Central memory CD8-positive, alpha-beta T cell (primary cell): ENCODE data around the gene ILK.
A peak's percentile ranks its signal among the peaks of the same experiment; 100 is the strongest.

Experiments
- ATAC-seq: fragments of 150-1000 bp; cut with Tn5 transposase; replicated peaks from 2 replicates; pipeline ENCODE4 v1.10.0; 2022; ENCODE audit warnings: mild to moderate bottlenecking, moderate FRiP score, moderate number of reproducible peaks; ENCODE audit not compliant: poor library complexity, severe bottlenecking; ENCODE audit errors: extremely low read depth
- DNase-seq, 2 donors: peaks; one replicate each; pipeline ENCODE4 v3.0.0; 2021; ENCODE audit warnings: low spot score in 2 of 2
- H3K27ac Mint-ChIP-seq: one replicate; pipeline ENCODE4 v1.8.0; 2022; ENCODE audit warnings: low read depth, mild to moderate bottlenecking, moderate library complexity, mixed read lengths
- H3K27me3 Mint-ChIP-seq: one replicate; pipeline ENCODE4 v1.8.0; 2022; ENCODE audit warnings: mixed read lengths
- H3K36me3 Mint-ChIP-seq: one replicate; pipeline ENCODE4 v1.8.0; 2022; ENCODE audit warnings: mild to moderate bottlenecking, moderate library complexity, mixed read lengths; ENCODE audit not compliant: insufficient read depth
- H3K4me1 Mint-ChIP-seq: one replicate; pipeline ENCODE4 v1.8.0; 2022; ENCODE audit warnings: mixed read lengths
- H3K4me3 Mint-ChIP-seq: one replicate; pipeline ENCODE4 v1.8.0; 2022; ENCODE audit warnings: mild to moderate bottlenecking, moderate library complexity, mixed read lengths
- H3K9me3 Mint-ChIP-seq: one replicate; pipeline ENCODE4 v1.8.0; 2022; ENCODE audit warnings: mixed read lengths

ILK gene

GRCh38 chr11:6602096-6602940, 1.3 kb upstream of the ILK start:
- no peaks in the 10 kb centered on the region for H3K27me3 Mint-ChIP-seq
- H3K9me3 Mint-ChIP-seq = no peaks in the 10 kb centered on the region
- H3K4me1 Mint-ChIP-seq = peaks cover 32% of the 10 kb centered on the region
- no peak overlapping the region for H3K27ac Mint-ChIP-seq
- DNase-seq (no peak), ATAC-seq (no peak)
- no peak overlapping the region for H3K4me3 Mint-ChIP-seq
- peaks cover 26% of the 10 kb centered on the region for H3K36me3 Mint-ChIP-seq

GRCh38 chr11:6604081-6604626, 580 bp downstream of the ILK start:
- ATAC-seq (peak; percentile 80), DNase-seq (peak; percentile 40 to 53)
- peaks cover 22% of the 10 kb centered on the region for H3K4me1 Mint-ChIP-seq
- no peaks in the 10 kb centered on the region for H3K9me3 Mint-ChIP-seq
- no peak overlapping the region for H3K4me3 Mint-ChIP-seq
- peaks cover 17% of the 10 kb centered on the region for H3K36me3 Mint-ChIP-seq
- no peak overlapping the region for H3K27ac Mint-ChIP-seq
- no peaks in the 10 kb centered on the region for H3K27me3 Mint-ChIP-seq

DNA sequence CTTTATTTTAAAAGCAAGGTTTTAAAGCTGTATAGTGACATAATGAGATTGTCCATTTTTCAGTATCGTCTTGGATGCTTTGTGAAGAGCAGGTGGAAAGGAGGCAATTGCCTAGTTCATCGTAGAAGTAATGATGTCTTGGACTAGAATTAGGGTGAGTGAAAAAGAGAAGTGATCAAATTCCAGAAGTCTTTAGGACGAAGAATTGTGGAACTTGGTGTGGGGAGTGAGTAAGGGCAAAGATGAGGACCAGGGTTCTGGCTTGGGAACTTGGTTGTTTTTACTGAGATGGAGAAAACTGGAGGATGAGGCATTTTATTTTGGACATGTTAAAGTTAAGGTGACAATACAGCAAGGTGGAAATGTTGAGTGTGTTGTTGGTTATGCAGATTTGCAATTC, 1.2 kb downstream of the ILK start:
- Mint-ChIP-seq H3K27me3 (no peaks in the 10 kb centered on the region), H3K9me3 (no peaks in the 10 kb centered on the region), H3K4me3 (no peak overlapping the region), H3K27ac (no peak overlapping the region), H3K36me3 (peaks cover 23% of the 10 kb centered on the region), H3K4me1 (peaks cover 17% of the 10 kb centered on the region)
- ATAC-seq (no peak), DNase-seq (no peak)

DNA sequence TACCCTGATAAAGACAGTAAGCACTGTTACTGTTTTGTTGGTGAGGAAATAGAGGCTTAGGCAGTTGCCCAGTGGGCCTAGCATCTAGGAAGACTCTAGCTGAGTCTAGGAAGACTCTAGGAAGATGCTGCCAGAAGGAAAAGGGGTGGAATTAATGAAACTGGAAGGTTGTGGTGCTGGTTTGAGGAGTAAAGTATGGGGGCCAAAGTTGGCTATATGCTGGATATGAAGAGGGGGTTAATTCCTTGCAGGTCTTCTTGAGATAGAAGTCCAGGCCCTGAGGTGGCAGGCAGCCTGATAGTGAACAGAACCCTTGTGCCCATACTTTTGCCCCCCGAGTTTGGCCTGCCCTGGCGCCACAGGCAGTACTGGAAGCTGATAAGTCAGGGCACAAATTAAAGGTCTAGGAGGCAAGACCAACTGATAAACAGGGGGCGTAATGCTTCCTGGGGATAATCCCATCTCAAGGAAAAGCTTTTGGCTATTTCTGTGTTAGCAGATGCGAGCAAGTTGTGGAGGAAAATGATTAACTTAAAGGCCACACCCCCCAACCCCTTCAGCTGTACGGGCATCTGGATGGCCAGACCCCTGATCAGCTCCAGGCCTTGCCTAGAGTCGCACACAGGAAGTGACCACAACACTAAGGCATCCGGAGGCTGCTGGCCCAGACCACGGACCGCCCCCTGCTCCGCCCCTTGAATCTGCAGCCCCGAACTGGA, 3.1 kb downstream of the ILK start:
- peak overlapping the region; percentile 82 for H3K27ac Mint-ChIP-seq
- H3K4me1 Mint-ChIP-seq = peaks cover 25% of the 10 kb centered on the region
- no peaks in the 10 kb centered on the region for H3K27me3 Mint-ChIP-seq
- ATAC-seq (no peak), DNase-seq (no peak)
- no peaks in the 10 kb centered on the region for H3K9me3 Mint-ChIP-seq
- H3K4me3 Mint-ChIP-seq = no peak overlapping the region
- peaks cover 23% of the 10 kb centered on the region for H3K36me3 Mint-ChIP-seq

DNA sequence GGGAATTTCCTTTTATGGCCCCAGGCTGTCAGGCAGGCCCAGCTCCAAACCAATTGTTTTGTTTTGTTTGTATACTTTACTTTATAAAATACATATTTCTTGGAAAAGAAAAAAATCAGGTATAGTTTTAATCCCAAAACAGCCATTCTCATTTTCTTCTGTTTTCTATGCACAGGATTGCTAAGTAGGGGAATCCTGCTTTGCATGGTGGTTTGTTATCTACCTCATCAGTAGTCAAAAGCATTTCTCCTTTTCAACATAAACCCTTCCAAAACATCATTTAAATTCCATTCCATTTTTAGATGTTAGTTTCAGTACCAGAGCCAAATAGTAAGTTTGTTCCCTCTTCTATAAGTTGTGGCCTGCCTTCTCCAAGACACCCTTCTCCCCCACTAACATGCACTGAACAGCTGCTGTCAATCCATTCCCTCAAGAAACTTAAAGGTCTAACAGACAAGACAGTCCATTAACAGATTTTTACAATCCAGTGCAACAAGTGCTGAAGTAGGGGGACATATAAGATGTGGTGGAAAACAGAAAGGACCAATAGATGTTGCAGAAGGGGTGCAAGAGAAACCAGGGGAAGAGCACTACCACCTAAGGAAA, 3.7 kb downstream of the ILK start:
- Mint-ChIP-seq H3K4me3 (peak overlapping the region; percentile 5), H3K27ac (peak overlapping the region; percentile 9), H3K4me1 (peaks cover 25% of the 10 kb centered on the region), H3K9me3 (no peaks in the 10 kb centered on the region), H3K27me3 (no peaks in the 10 kb centered on the region), H3K36me3 (peaks cover 23% of the 10 kb centered on the region)
- ATAC-seq = no peak
- DNase-seq = no peak

GRCh38 chr11:6608011-6608410, 4.4 kb downstream of the ILK start:
- Mint-ChIP-seq H3K27ac (no peak overlapping the region), H3K4me3 (no peak overlapping the region), H3K36me3 (peaks cover 23% of the 10 kb centered on the region), H3K4me1 (peaks cover 25% of the 10 kb centered on the region), H3K9me3 (no peaks in the 10 kb centered on the region), H3K27me3 (no peaks in the 10 kb centered on the region)
- ATAC-seq (no peak), DNase-seq (no peak)

DNA sequence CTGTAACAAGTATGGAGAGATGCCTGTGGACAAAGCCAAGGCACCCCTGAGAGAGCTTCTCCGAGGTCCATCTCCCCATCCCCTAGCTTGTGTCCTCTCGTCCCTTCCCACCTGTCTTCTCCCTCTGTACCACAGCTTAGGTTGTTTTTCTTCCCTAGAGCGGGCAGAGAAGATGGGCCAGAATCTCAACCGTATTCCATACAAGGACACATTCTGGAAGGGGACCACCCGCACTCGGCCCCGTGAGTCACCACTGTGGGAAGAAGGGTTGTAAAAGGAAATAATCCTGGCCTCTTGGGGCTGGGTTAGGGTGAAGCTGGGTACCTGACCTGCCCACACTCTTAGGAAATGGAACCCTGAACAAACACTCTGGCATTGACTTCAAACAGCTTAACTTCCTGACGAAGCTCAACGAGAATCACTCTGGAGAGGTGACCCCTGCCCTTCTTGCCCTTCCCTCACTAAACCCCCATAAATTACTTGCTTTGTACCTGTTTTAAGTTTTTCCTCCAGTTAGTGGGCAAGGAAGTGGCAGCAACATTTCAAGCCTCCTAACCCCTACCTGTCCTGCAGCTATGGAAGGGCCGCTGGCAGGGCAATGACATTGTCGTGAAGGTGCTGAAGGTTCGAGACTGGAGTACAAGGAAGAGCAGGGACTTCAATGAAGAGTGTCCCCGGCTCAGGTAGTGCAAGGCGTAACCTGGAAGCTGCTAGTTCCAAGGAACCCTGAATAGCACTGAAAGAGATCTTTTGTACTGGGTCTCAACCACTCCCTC, 5.3 kb downstream of the ILK start:
- ATAC-seq (no peak), DNase-seq (no peak)
- Mint-ChIP-seq H3K36me3 (peaks cover 23% of the 10 kb centered on the region), H3K27ac (no peak overlapping the region), H3K4me3 (no peak overlapping the region), H3K9me3 (no peaks in the 10 kb centered on the region), H3K4me1 (peaks cover 25% of the 10 kb centered on the region), H3K27me3 (no peaks in the 10 kb centered on the region)

DNA sequence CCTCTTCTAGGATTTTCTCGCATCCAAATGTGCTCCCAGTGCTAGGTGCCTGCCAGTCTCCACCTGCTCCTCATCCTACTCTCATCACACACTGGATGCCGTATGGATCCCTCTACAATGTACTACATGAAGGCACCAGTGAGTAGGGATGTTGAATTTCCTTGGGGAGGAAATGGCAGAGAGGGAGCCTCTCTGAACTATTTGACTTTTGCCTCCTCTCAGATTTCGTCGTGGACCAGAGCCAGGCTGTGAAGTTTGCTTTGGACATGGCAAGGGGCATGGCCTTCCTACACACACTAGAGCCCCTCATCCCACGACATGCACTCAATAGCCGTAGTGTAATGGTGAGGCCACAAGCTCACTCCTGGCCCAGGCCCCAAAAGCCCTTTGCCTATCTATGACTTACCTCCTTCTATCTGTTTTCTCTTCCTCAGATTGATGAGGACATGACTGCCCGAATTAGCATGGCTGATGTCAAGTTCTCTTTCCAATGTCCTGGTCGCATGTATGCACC, 6.0 kb downstream of the ILK start:
- no peaks in the 10 kb centered on the region for H3K27me3 Mint-ChIP-seq
- ATAC-seq = no peak
- H3K4me3 Mint-ChIP-seq = no peak overlapping the region
- DNase-seq = no peak
- H3K4me1 Mint-ChIP-seq = peaks cover 25% of the 10 kb centered on the region
- no peak overlapping the region for H3K27ac Mint-ChIP-seq
- peaks cover 23% of the 10 kb centered on the region for H3K36me3 Mint-ChIP-seq
- no peaks in the 10 kb centered on the region for H3K9me3 Mint-ChIP-seq

GRCh38 chr11:6610591-6610990, 7.0 kb downstream of the ILK start:
- Mint-ChIP-seq H3K27me3 (no peaks in the 10 kb centered on the region), H3K27ac (no peak overlapping the region), H3K4me3 (no peak overlapping the region), H3K4me1 (peaks cover 28% of the 10 kb centered on the region), H3K9me3 (no peaks in the 10 kb centered on the region), H3K36me3 (peaks cover 26% of the 10 kb centered on the region)
- DNase-seq = no peak
- ATAC-seq = no peak

DNA sequence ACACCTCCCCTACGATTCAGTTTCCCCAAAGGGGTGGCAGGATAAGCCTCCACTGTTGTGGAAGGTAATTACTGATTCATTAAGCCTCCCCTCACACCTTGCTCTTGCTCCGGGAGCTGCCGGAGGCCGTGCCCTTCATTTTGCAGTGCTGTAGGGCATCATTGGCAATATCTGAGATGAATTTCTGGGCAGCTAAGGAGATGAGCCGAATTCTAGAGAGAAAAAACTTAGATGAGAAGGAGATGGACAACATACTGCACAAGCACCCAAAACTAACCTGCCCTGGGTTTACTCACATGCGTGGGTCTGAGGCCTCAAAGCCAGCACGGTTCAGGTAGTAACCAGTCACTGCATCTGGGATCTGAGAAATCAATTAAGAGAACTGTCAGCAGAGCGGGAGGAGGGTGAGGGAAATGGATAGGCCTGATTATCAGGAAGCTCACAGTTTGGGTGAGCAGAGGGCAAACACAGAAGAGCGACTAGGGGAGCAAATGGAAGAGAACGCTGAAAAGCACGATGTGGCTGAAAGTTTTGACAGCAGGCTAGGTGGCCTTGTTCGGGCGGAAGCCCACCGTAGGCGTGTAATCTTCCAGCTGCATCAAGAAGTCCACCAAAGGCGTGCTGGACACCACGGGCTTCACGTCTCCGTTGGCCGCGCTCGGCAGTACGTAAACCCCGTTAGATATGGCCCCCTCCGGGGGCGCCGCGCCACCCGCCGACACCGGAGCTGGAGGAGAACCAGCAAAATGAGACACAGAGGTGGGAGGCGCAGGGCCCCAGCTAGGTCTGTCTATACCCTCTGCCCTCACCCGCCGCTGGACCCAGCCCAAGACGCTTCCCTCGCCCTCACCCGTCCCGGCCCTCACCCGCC, 7.8 kb downstream of the ILK start:
- Mint-ChIP-seq H3K4me3 (no peak overlapping the region), H3K4me1 (peaks cover 28% of the 10 kb centered on the region)

GRCh38 chr11:6611963-6612212, 8.3 kb downstream of the ILK start:
- Mint-ChIP-seq H3K4me1 (peaks cover 27% of the 10 kb centered on the region), H3K36me3 (peaks cover 29% of the 10 kb centered on the region), H3K9me3 (no peaks in the 10 kb centered on the region), H3K27me3 (no peaks in the 10 kb centered on the region), H3K27ac (no peak overlapping the region), H3K4me3 (no peak overlapping the region)
- ATAC-seq (no peak), DNase-seq (no peak)

More for the DNA sequence above, 7.8 kb downstream of the ILK start:
- peaks cover 29% of the 10 kb centered on the region for H3K36me3 Mint-ChIP-seq
- ATAC-seq (peak; percentile 7), DNase-seq (peak; percentile 18 to 26)
- no peaks in the 10 kb centered on the region for H3K9me3 Mint-ChIP-seq
- H3K27ac Mint-ChIP-seq = no peak overlapping the region
- H3K27me3 Mint-ChIP-seq = no peaks in the 10 kb centered on the region
